H1 (cell line): ENCODE results near the gene CRABP2. TPM values are rescaled to one million over a fixed set of nuclear protein-coding genes. Genes with fewer than 3 reads are reported as not detected.

Experiments used
- CTCF ChIA-PET: fragments of 300-600 bp; sonication (Branson Sonifier 250); formaldehyde crosslinking; loops from one replicate; lab custom pipeline; 2021; ENCODE audit not compliant: partially characterized antibody; lab: Charles Lee
- POLR2A ChIA-PET: fragments of 300-600 bp; sonication (Branson Sonifier 250); formaldehyde crosslinking; loops from one replicate; lab custom pipeline; 2021; ENCODE audit warnings: inconsistent platforms; ENCODE audit not compliant: partially characterized antibody; lab: Charles Lee
- DNase-seq, 2 experiments: peaks; one replicate each; pipeline versions ENCODE4 v3.0.0 to v3.0.0-alpha.2; 2010 to 2022; ENCODE audit warnings: low spot score in 2 of 2, low read depth in 1 of 2, mixed read lengths in 1 of 2
- FAIRE-seq: peaks from 2 replicates; lab custom pipeline; 2011; peaks lifted over from hg19 to GRCh38; lab: Jason Lieb, UNC
- H2AFZ ChIP-seq: 2 replicates; pipeline ENCODE4 v1.8.1; 2012; ENCODE audit warnings: low read length, inconsistent platforms
- H2AK5ac ChIP-seq: 2 replicates; pipeline ENCODE4 v1.6.1; 2013; ENCODE audit warnings: low read depth, low read length
- H2BK120ac ChIP-seq: replicated peaks from 2 replicates; pipeline ENCODE3; 2013; ENCODE audit warnings: low read depth, low read length, inconsistent platforms
- H2BK12ac ChIP-seq: 2 replicates; pipeline ENCODE4 v1.6.1; 2013; ENCODE audit warnings: low read depth, low read length
- H2BK15ac ChIP-seq: 2 replicates; pipeline ENCODE4 v1.6.1; 2013; ENCODE audit warnings: low read length
- H2BK20ac ChIP-seq: 2 replicates; pipeline ENCODE4 v1.6.1; 2013; ENCODE audit warnings: low read length
- H2BK5ac ChIP-seq: 2 replicates; pipeline ENCODE4 v1.6.1; 2013; ENCODE audit warnings: low read depth, low read length
- H3K14ac ChIP-seq: 2 replicates; pipeline ENCODE4 v1.6.1; 2013; ENCODE audit warnings: inconsistent platforms; ENCODE audit not compliant: insufficient read length
- H3K18ac ChIP-seq: 2 replicates; pipeline ENCODE4 v1.6.1; 2013; ENCODE audit warnings: low read length; ENCODE audit errors: extremely low read depth
- H3K23ac ChIP-seq: 2 replicates; pipeline ENCODE4 v1.6.1; 2013; ENCODE audit warnings: inconsistent platforms; ENCODE audit not compliant: insufficient read length
- H3K23me2 ChIP-seq: 2 replicates; pipeline ENCODE4 v1.6.1; 2013; ENCODE audit warnings: low read depth, low read length
- H3K27ac ChIP-seq: 2 replicates; pipeline ENCODE4 v1.6.1; 2011; ENCODE audit warnings: low read depth, low read length, inconsistent platforms
- H3K27me3 ChIP-seq, 4 experiments: replicated peaks in 1 of 4; 1 replicate in 1 of 4; 2 replicates in 3 of 4; pipeline versions ENCODE4 v1.6.1 to v1.8.1; 2011 to 2013; ENCODE audit warnings: low read length in 3 of 4, mild to moderate bottlenecking in 3 of 4, inconsistent platforms in 2 of 4, mixed read lengths in 2 of 4, moderate library complexity in 1 of 4; ENCODE audit not compliant: control insufficient read depth in 3 of 4, insufficient read depth in 3 of 4; ENCODE audit errors: extremely low read depth in 1 of 4
- H3K36me3 ChIP-seq, 4 experiments: 2 replicates each; pipeline versions ENCODE4 v1.6.1 to v1.8.1; 2011 to 2013; ENCODE audit warnings: mild to moderate bottlenecking in 4 of 4, low read length in 3 of 4, moderate library complexity in 2 of 4, control low read depth in 1 of 4, inconsistent platforms in 1 of 4; ENCODE audit not compliant: insufficient read depth in 4 of 4, control insufficient read depth in 2 of 4
- H3K4ac ChIP-seq: replicated peaks from 2 replicates; pipeline ENCODE3; 2013; ENCODE audit warnings: low read length, low read depth, mixed read lengths, inconsistent platforms; ENCODE audit not compliant: insufficient read length
- H3K4me1 ChIP-seq, 4 experiments: replicated peaks in 1 of 4; 1 replicate in 1 of 4; 2 replicates in 3 of 4; pipeline versions ENCODE4 v1.6.1 to v1.8.1; 2011 to 2013; ENCODE audit warnings: low read length in 3 of 4, inconsistent platforms in 2 of 4, mixed read lengths in 1 of 4; ENCODE audit not compliant: insufficient read depth in 4 of 4, control insufficient read depth in 3 of 4
- H3K4me2 ChIP-seq, 2 experiments: 2 replicates each; pipeline versions ENCODE4 v1.6.1 to v1.8.1; 2011 to 2013; ENCODE audit warnings: low read depth in 2 of 2, low read length in 2 of 2, control low read depth in 1 of 2, inconsistent platforms in 1 of 2, mild to moderate bottlenecking in 1 of 2; ENCODE audit not compliant: insufficient read depth in 1 of 2
- H3K4me3 ChIP-seq, 4 experiments: fragments of 200-600, 300-600 bp in 1 of 4; sonication (generic), shearing (Covaris generic), sonication (Bioruptor Twin) in 1 of 4; 2 replicates each; pipeline versions ENCODE4 v1.5.1 to v1.8.1; 2011 to 2016; ENCODE audit warnings: low read length in 4 of 4, low read depth in 3 of 4, control low read depth in 2 of 4, inconsistent platforms in 2 of 4, mild to moderate bottlenecking in 2 of 4, mixed read lengths in 1 of 4, moderate library complexity in 1 of 4; ENCODE audit not compliant: insufficient read depth in 2 of 4; ENCODE audit errors: extremely low read depth in 1 of 4
- H3K56ac ChIP-seq: replicated peaks from 2 replicates; pipeline ENCODE3; 2013; ENCODE audit warnings: low read depth, mild to moderate bottlenecking, mixed read lengths, low read length, inconsistent platforms; ENCODE audit not compliant: insufficient read length
- H3K79me1 ChIP-seq: 2 replicates; pipeline ENCODE4 v1.6.1; 2013; ENCODE audit warnings: low read depth, low read length, control low read depth
- H3K79me2 ChIP-seq, 2 experiments: 2 replicates each; pipeline versions ENCODE4 v1.6.1 to v1.8.1; 2012 to 2013; ENCODE audit warnings: low read length in 2 of 2, mild to moderate bottlenecking in 2 of 2, inconsistent platforms in 1 of 2; ENCODE audit not compliant: insufficient read depth in 2 of 2, control insufficient read depth in 1 of 2
- H3K9ac ChIP-seq, 4 experiments: replicated peaks in 1 of 4; 1 replicate in 1 of 4; 2 replicates in 3 of 4; pipeline versions ENCODE4 v1.6.1 to v1.8.1; 2011 to 2013; ENCODE audit warnings: low read depth in 3 of 4, low read length in 3 of 4, control low read depth in 2 of 4, mild to moderate bottlenecking in 2 of 4, moderate library complexity in 2 of 4, inconsistent platforms in 1 of 4; ENCODE audit errors: extremely low read depth in 1 of 4
- H3K9me3 ChIP-seq, 2 experiments: 2 replicates each; pipeline versions ENCODE4 v1.6.1 to v1.8.1; 2012 to 2013; ENCODE audit warnings: mild to moderate bottlenecking in 2 of 2, moderate library complexity in 2 of 2, control low read depth in 1 of 2, inconsistent platforms in 1 of 2, low read depth in 1 of 2, low read length in 1 of 2, mixed read lengths in 1 of 2; ENCODE audit not compliant: insufficient read depth in 2 of 2
- H4K20me1 ChIP-seq, 2 experiments: replicated peaks in 1 of 2; 2 replicates each; pipeline versions ENCODE3 to v1.8.1; 2011 to 2013; ENCODE audit warnings: inconsistent platforms in 2 of 2, low read length in 2 of 2, mild to moderate bottlenecking in 1 of 2; ENCODE audit not compliant: insufficient read depth in 2 of 2, control insufficient read depth in 1 of 2
- H4K5ac ChIP-seq: 2 replicates; pipeline ENCODE4 v1.6.1; 2013; ENCODE audit warnings: low read length, low read depth, mixed read lengths, inconsistent platforms; ENCODE audit not compliant: insufficient read length
- H4K8ac ChIP-seq: 2 replicates; pipeline ENCODE4 v1.8.0; 2013; ENCODE audit warnings: mild to moderate bottlenecking, moderate library complexity, low read length, inconsistent platforms; ENCODE audit not compliant: insufficient read depth; ENCODE audit errors: extremely low read depth
- H4K91ac ChIP-seq: replicated peaks from 2 replicates; pipeline ENCODE3; 2013; ENCODE audit warnings: low read length, mixed read lengths, inconsistent platforms; ENCODE audit not compliant: insufficient read length
- BACH1 ChIP-seq: IDR thresholded peaks from 2 replicates; pipeline ENCODE4 v1.6.1; 2012; ENCODE audit warnings: low read length, improper control_type of control experiment
- BCL11A ChIP-seq, 2 experiments: IDR thresholded peaks; one replicate each; pipeline ENCODE4 v1.6.1; 2011; ENCODE audit warnings: low read depth in 2 of 2, low read length in 2 of 2, mild to moderate bottlenecking in 2 of 2
- CREB1 ChIP-seq: IDR thresholded peaks from 2 replicates; pipeline ENCODE4 v1.6.1; 2012; ENCODE audit warnings: inconsistent platforms
- EP300 ChIP-seq, 2 experiments: IDR thresholded peaks; 1 replicate in 1 of 2; 2 replicates in 1 of 2; pipeline ENCODE4 v1.6.1; 2011 to 2012; ENCODE audit warnings: low read depth in 2 of 2, low read length in 2 of 2, mild to moderate bottlenecking in 2 of 2, borderline replicate concordance in 1 of 2, inconsistent platforms in 1 of 2, moderate library complexity in 1 of 2
- KDM5A ChIP-seq: fragments of 200-600 bp; IDR thresholded peaks from 2 replicates; pipeline ENCODE4 v1.7.1; 2012; ENCODE audit warnings: mild to moderate bottlenecking, low read length, inconsistent platforms, mixed read lengths
- MAX ChIP-seq: IDR thresholded peaks from 2 replicates; pipeline ENCODE4 v1.6.1; 2012; ENCODE audit warnings: inconsistent platforms
- NANOG ChIP-seq: IDR thresholded peaks from 2 replicates; pipeline ENCODE4 v1.6.1; 2011; ENCODE audit warnings: low read length, low read depth, mild to moderate bottlenecking, inconsistent platforms; ENCODE audit not compliant: insufficient read depth, poor library complexity, severe bottlenecking
- SRF ChIP-seq: IDR thresholded peaks from 2 replicates; pipeline ENCODE4 v1.6.1; 2011; ENCODE audit warnings: mild to moderate bottlenecking, low read depth, low read length, moderate library complexity
- TAF7 ChIP-seq: optimal IDR thresholded peaks from 2 replicates; pipeline ENCODE3; 2011; ENCODE audit warnings: low read depth, mild to moderate bottlenecking, inconsistent platforms, low read length, moderate library complexity, borderline replicate concordance
- YY1 ChIP-seq: IDR thresholded peaks from 2 replicates; pipeline ENCODE4 v1.6.1; 2011; ENCODE audit warnings: low read depth, mild to moderate bottlenecking, low read length
- WGBS, 2 experiments: shearing (Covaris generic) in 1 of 2; methylation state at CpG; one replicate each; pipeline versions ENCODE4 v1.1.6 to v1.1.7; 2013 to 2015; ENCODE audit warnings: low lambda C conversion rate in 2 of 2, mixed read lengths in 2 of 2, inconsistent platforms in 1 of 2, low coverage in 1 of 2, missing lambda C conversion rate in 1 of 2; ENCODE audit not compliant: insufficient replicate concordance in 2 of 2, insufficient coverage in 1 of 2, insufficient read length in 1 of 2; ENCODE audit errors: extremely low coverage in 1 of 2, missing lambda C conversion rate in 1 of 2; 5-methylcytosine and 5-hydroxymethylcytosine counted together
- polyA plus RNA-seq, 7 experiments: library from polyadenylated mRNA; depleted of rRNA in 3 of 7; stranded (reverse) in 5 of 7; unstranded in 2 of 7; fragments of >200 nt in 5 of 7; fragments of 200-250 nt in 2 of 7; gene quantifications; 1 replicate in 5 of 7; 2 replicates in 1 of 7; 4 replicates in 1 of 7; pipeline versions ENCODE4 v1.2.1 to v1.2.3, GENCODE V29; 2011 to 2013; ENCODE audit warnings: missing spikeins in 2 of 7, mixed read lengths in 2 of 7
- total RNA-seq: library from RNA; stranded (reverse); fragmentation: NEBNext Ultra II Directional; extraction: Animal tissue kit (Norgen Biotek cat#: 25700); gene quantifications from 2 replicates; pipeline ENCODE4 v1.2.1, GENCODE V29; 2021

Gene CRABP2
- total and polyA plus RNA-seq, 2 of the 8 experiments (the other 6 are each of a cell fraction or from before 2014, with no cell fraction given), result 69.2 to 119 TPM

GRCh38 chr1:156747742-156748669, 42.6 kb upstream of the CRABP2 start:
- H2BK15ac ChIP-seq, result no peak overlapping the region; the same call in 1 of the 2 replicates
- peaks cover 11 to 21% (median 13%) of the 10 kb centered on the region in 4 experiments; a peak in 6 of 8 replicates for H3K36me3 ChIP-seq
- peaks cover 18% of the 10 kb centered on the region for H3K79me1 ChIP-seq
- ChIA-PET POLR2A (interaction anchor here (0.8 to 10.7 kb wide), 15 partner anchors 9 to 112 kb away, joined by 3 to 214 read pairs (median 5); partner anchors contain the start of genes INSRR, ISG20L2, METTL25B and PRCC), CTCF (interaction anchor here (0.7 to 4.6 kb wide), 16 partner anchors 12 to 91 kb away, joined by 3 to 24 read pairs (median 4); partner anchors contain the start of genes ISG20L2, METTL25B and PRCC)
- peaks cover 35 to 52% (median 35%) of the 10 kb centered on the region in 4 experiments for H3K4me1 ChIP-seq
- peak overlapping the region; percentile 92 for H3K27ac ChIP-seq
- 56% methylated on average over 8 of the region's 8 CpGs; no CpG with 5 or more reads in 1 of the 2 experiments for WGBS, 2 experiments
- no peak overlapping the region for H2AFZ ChIP-seq
- TF ChIP-seq NANOG (no peak), CREB1 (no peak), SRF (no peak), YY1 (no peak), KDM5A (no peak), BACH1 (no peak), EP300 (IDR thresholded peaks at IDR 0.05; ENCODE audit: borderline replicate concordance in 1 of 2, low read depth in 2 of 2, low read length in 2 of 2) (no peak), TAF7 (no peak), BCL11A (IDR thresholded peaks at IDR 0.05; ENCODE audit: low read depth in 2 of 2, low read length in 2 of 2) (no peak), MAX (no peak)
- peak overlapping the region; percentile 33 to 100 (median 46); a peak in 7 of 8 replicates for H3K4me3 ChIP-seq
- peaks cover 0 to 5% of the 10 kb centered on the region in 2 experiments for H4K20me1 ChIP-seq
- H3K27me3 ChIP-seq, result no peaks in the 10 kb centered on the region
- DNase-seq (no peak), FAIRE-seq (no peak)
- H4K91ac ChIP-seq, result peak overlapping the region; percentile 81
- H3K9ac ChIP-seq, result peak overlapping the region in 3 of 4 experiments; percentile 52 to 65 (median 53); a peak in 5 of 7 replicates
- H2BK12ac ChIP-seq, result peak overlapping the region; percentile 88
- peak overlapping the region; percentile 25; the same call in 1 of the 2 replicates for H2BK20ac ChIP-seq
- peak overlapping the region; percentile 65 for H3K56ac ChIP-seq
- H3K14ac ChIP-seq, result no peak overlapping the region
- H2BK120ac ChIP-seq, result peak overlapping the region; percentile 73
- no peak overlapping the region for H4K8ac ChIP-seq
- H3K79me2 ChIP-seq, result peaks cover 30 to 71% of the 10 kb centered on the region in 2 experiments
- H4K5ac ChIP-seq, result peak overlapping the region; percentile 80
- H3K4ac ChIP-seq, result peak overlapping the region; percentile 55
- no peaks in the 10 kb centered on the region for H3K9me3 ChIP-seq
- H3K23ac ChIP-seq, result no peak overlapping the region
- H3K18ac ChIP-seq, result peak overlapping the region; percentile 96
- H2BK5ac ChIP-seq, result peak overlapping the region; percentile 89
- peak overlapping the region; percentile 91 to 99 for H3K4me2 ChIP-seq
- H3K23me2 ChIP-seq, result peaks cover 12% of the 10 kb centered on the region
- peak overlapping the region; percentile 79; the same call in 1 of the 2 replicates for H2AK5ac ChIP-seq
